Large intestine (tissue), 3 donors: ENCODE results near the gene SYTL3. TPM values are rescaled to one million over a fixed set of nuclear protein-coding genes. Genes with fewer than 3 reads are reported as not detected.

Source experiments
- DNase-seq, 2 donors: peaks; one replicate each; pipeline versions ENCODE4 v3.0.0 to v3.0.0-alpha.2; 2013
- H3K27ac ChIP-seq: one replicate; pipeline ENCODE4 v1.5.1; 2013; ENCODE audit warnings: low read length
- H3K27me3 ChIP-seq: 2 replicates; pipeline ENCODE4 v1.6.1; 2013; ENCODE audit warnings: low read length; ENCODE audit not compliant: control insufficient read depth, insufficient read depth
- H3K36me3 ChIP-seq: 2 replicates; pipeline ENCODE4 v1.6.1; 2013; ENCODE audit warnings: low read length; ENCODE audit not compliant: control insufficient read depth, insufficient read depth
- H3K4me1 ChIP-seq: one replicate; pipeline ENCODE4 v1.6.1; 2013; ENCODE audit warnings: low read length; ENCODE audit not compliant: control insufficient read depth, insufficient read depth
- H3K4me3 ChIP-seq: one replicate; pipeline ENCODE4 v1.5.1; 2013; ENCODE audit warnings: low read length
- H3K9me3 ChIP-seq: one replicate; pipeline ENCODE4 v1.6.1; 2013; ENCODE audit warnings: mild to moderate bottlenecking, low read depth, low read length, moderate library complexity; ENCODE audit not compliant: control insufficient read depth
- WGBS: methylation state at CpG from one replicate; pipeline ENCODE4 v1.1.5; 2013; ENCODE audit warnings: low lambda C conversion rate; ENCODE audit not compliant: insufficient coverage; 5-methylcytosine and 5-hydroxymethylcytosine counted together
- polyA plus RNA-seq: library from polyadenylated mRNA; unstranded; fragments of 120-200 nt; gene quantifications from one replicate; pipeline ENCODE4 v1.2.1, GENCODE V29; 2013

The SYTL3 gene
- polyA plus RNA-seq, 1 donor: 2.5 TPM

- H3K27ac ChIP-seq: no peak overlapping the region
- WGBS: no CpG with 5 or more reads among the region's 11 CpGs
- no peaks in the 10 kb centered on the region for H3K27me3 ChIP-seq
- H3K9me3 ChIP-seq: no peaks in the 10 kb centered on the region
- H3K36me3 ChIP-seq: no peaks in the 10 kb centered on the region
- H3K4me1 ChIP-seq: peaks cover 21% of the 10 kb centered on the region
- no peak overlapping the region for H3K4me3 ChIP-seq
- DNase-seq: no peak
These were observed 104.9 kb downstream of the SYTL3 start for GRCh38 chr6:158754738-158755137.

- no peaks in the 10 kb centered on the region for H3K9me3 ChIP-seq
- H3K36me3 ChIP-seq: no peaks in the 10 kb centered on the region
- H3K27me3 ChIP-seq: no peaks in the 10 kb centered on the region
- H3K27ac ChIP-seq: no peak overlapping the region
- peaks cover 21% of the 10 kb centered on the region for H3K4me1 ChIP-seq
- no CpG with 5 or more reads among the region's 13 CpGs for WGBS
- no peak overlapping the region for H3K4me3 ChIP-seq
- no peak for DNase-seq
These were observed 105.8 kb downstream of the SYTL3 start for GRCh38 chr6:158755636-158756035.

GRCh38 chr6:158756126-158756525, 106.3 kb downstream of the SYTL3 start:
- Histone ChIP-seq H3K36me3 (no peaks in the 10 kb centered on the region), H3K27ac (no peak overlapping the region), H3K4me3 (no peak overlapping the region), H3K27me3 (no peaks in the 10 kb centered on the region), H3K9me3 (peaks cover 2% of the 10 kb centered on the region), H3K4me1 (peaks cover 18% of the 10 kb centered on the region)
- peak in 1 of 2 donors; percentile 10 for DNase-seq
- WGBS: no CpG with 5 or more reads among the region's 9 CpGs

- WGBS: no CpG with 5 or more reads among the region's 25 CpGs
- Histone ChIP-seq H3K27me3 (no peaks in the 10 kb centered on the region), H3K9me3 (peaks cover 10% of the 10 kb centered on the region), H3K36me3 (no peaks in the 10 kb centered on the region), H3K4me3 (no peak overlapping the region), H3K4me1 (peaks cover 10% of the 10 kb centered on the region), H3K27ac (no peak overlapping the region)
- no peak for DNase-seq
These were observed 107.3 kb downstream of the SYTL3 start for GRCh38 chr6:158756977-158757752.

GRCh38 chr6:158757753-158758090, 107.9 kb downstream of the SYTL3 start:
- Histone ChIP-seq H3K27me3 (no peaks in the 10 kb centered on the region), H3K36me3 (no peaks in the 10 kb centered on the region), H3K9me3 (peaks cover 13% of the 10 kb centered on the region), H3K4me1 (peaks cover 10% of the 10 kb centered on the region), H3K4me3 (no peak overlapping the region), H3K27ac (no peak overlapping the region)
- no peak for DNase-seq
- WGBS: no CpG with 5 or more reads among the region's 9 CpGs

- Histone ChIP-seq H3K36me3 (no peaks in the 10 kb centered on the region), H3K4me3 (no peak overlapping the region), H3K9me3 (peaks cover 13% of the 10 kb centered on the region), H3K27me3 (no peaks in the 10 kb centered on the region), H3K4me1 (peaks cover 12% of the 10 kb centered on the region), H3K27ac (no peak overlapping the region)
- peak in 1 of 2 donors; percentile 37 for DNase-seq
- WGBS: no CpG with 5 or more reads among the region's 9 CpGs
These were observed 108.6 kb downstream of the SYTL3 start for GRCh38 chr6:158758451-158758860.

- Histone ChIP-seq H3K36me3 (no peaks in the 10 kb centered on the region), H3K4me1 (peaks cover 18% of the 10 kb centered on the region), H3K27me3 (no peaks in the 10 kb centered on the region), H3K27ac (no peak overlapping the region), H3K4me3 (no peak overlapping the region), H3K9me3 (peaks cover 13% of the 10 kb centered on the region)
- WGBS: no CpG with 5 or more reads among the region's 18 CpGs
- no peak for DNase-seq
These were observed 109.2 kb downstream of the SYTL3 start for GRCh38 chr6:158758941-158759479.

GRCh38 chr6:158759966-158760617, 110.2 kb downstream of the SYTL3 start:
- Histone ChIP-seq H3K27me3 (no peaks in the 10 kb centered on the region), H3K9me3 (peaks cover 13% of the 10 kb centered on the region), H3K4me3 (no peak overlapping the region), H3K4me1 (peaks cover 28% of the 10 kb centered on the region), H3K27ac (no peak overlapping the region), H3K36me3 (peaks cover 10% of the 10 kb centered on the region)
- DNase-seq: peak in 1 of 2 donors; percentile 8
- WGBS: no CpG with 5 or more reads among the region's 7 CpGs

- H3K27ac ChIP-seq: no peak overlapping the region
- H3K4me3 ChIP-seq: no peak overlapping the region
- peaks cover 13% of the 10 kb centered on the region for H3K9me3 ChIP-seq
- peak in 1 of 2 donors; percentile 4 for DNase-seq
- H3K27me3 ChIP-seq: no peaks in the 10 kb centered on the region
- WGBS: 60% methylated on average over 1 of the region's 17 CpGs
- H3K4me1 ChIP-seq: peaks cover 29% of the 10 kb centered on the region
- peaks cover 17% of the 10 kb centered on the region for H3K36me3 ChIP-seq
These were observed 110.9 kb downstream of the SYTL3 start for GRCh38 chr6:158760618-158761250.

GRCh38 chr6:158761746-158762145, 111.9 kb downstream of the SYTL3 start:
- peaks cover 29% of the 10 kb centered on the region for H3K4me1 ChIP-seq
- peak overlapping the region; percentile 5 for H3K27ac ChIP-seq
- peaks cover 26% of the 10 kb centered on the region for H3K36me3 ChIP-seq
- 100% methylated on average over 2 of the region's 10 CpGs for WGBS
- peaks cover 13% of the 10 kb centered on the region for H3K9me3 ChIP-seq
- H3K4me3 ChIP-seq: no peak overlapping the region
- H3K27me3 ChIP-seq: no peaks in the 10 kb centered on the region
- DNase-seq: no peak
